Measurements from ENCODE around the gene KBTBD4.

GRCh38 chr11:47583844-47584243 is 5.1 kb upstream of the KBTBD4 start:
- TF ChIP-seq CTCF (IDR thresholded peaks at IDR 0.05): no peak
- TF ChIP-seq EP300 (IDR thresholded peaks at IDR 0.05): no peak

Measured in suprapubic skin (tissue), 3 donors.